K562 (cell line): ENCODE results near the gene S100A4. TPM values are rescaled to one million over a fixed set of nuclear protein-coding genes. Genes with fewer than 3 reads are reported as not detected.

ENCODE experiments used
- ARID2 ChIP-seq: fragments of 450-650 bp; IDR thresholded peaks from 2 replicates; pipeline ENCODE4 v1.6.1; 2017; ENCODE audit warnings: antibody characterized with exemption, mild to moderate bottlenecking
- CUX1 ChIP-seq: fragments of 200-800 bp; sonication (Bioruptor generic); IDR thresholded peaks from 2 replicates; pipeline ENCODE4 v1.6.1; 2016; ENCODE audit warnings: missing genetic modification characterization, missing compliant biosample characterization
- GTF2A2 ChIP-seq: IDR thresholded peaks from 2 replicates; pipeline ENCODE4 v1.6.1; 2016; ENCODE audit warnings: mild to moderate bottlenecking, missing genetic modification characterization, missing compliant biosample characterization
- JUND ChIP-seq, 2 experiments: IDR thresholded peaks; 2 replicates in 1 of 2; 3 replicates in 1 of 2; pipeline ENCODE4 v1.6.1; 2011; ENCODE audit warnings: borderline replicate concordance in 2 of 2, low read depth in 2 of 2, low read length in 2 of 2, improper control_type of control experiment in 1 of 2, missing biosample characterization in 1 of 2, missing genetic modification characterization in 1 of 2, missing genetic modification reagents in 1 of 2
- KDM4B ChIP-seq, 2 experiments: fragments of 450-650 bp in 1 of 2; sonication (generic) in 1 of 2; IDR thresholded peaks; 2 replicates each; pipeline ENCODE4 v1.6.1; 2016 to 2017; ENCODE audit warnings: borderline replicate concordance in 2 of 2, antibody characterized with exemption in 1 of 2, low read depth in 1 of 2, mild to moderate bottlenecking in 1 of 2
- KLF1 ChIP-seq: fragments of 450-650 bp; IDR thresholded peaks from 2 replicates; pipeline ENCODE4 v1.6.1; 2016; ENCODE audit warnings: missing genetic modification characterization, missing compliant biosample characterization
- MBD1 ChIP-seq: fragments of 250-450 bp; sonication (Bioruptor Pico); IDR thresholded peaks from 2 replicates; pipeline ENCODE4 v1.8.0; 2022; ENCODE audit warnings: inconsistent platforms
- MEF2A ChIP-seq: IDR thresholded peaks from 2 replicates; pipeline ENCODE4 v1.6.1; 2011; ENCODE audit warnings: low read depth, mild to moderate bottlenecking, low read length, moderate library complexity; ENCODE audit not compliant: control insufficient read depth
- PML ChIP-seq: IDR thresholded peaks from 2 replicates; pipeline ENCODE4 v1.6.1; 2012; ENCODE audit warnings: low read length, inconsistent platforms
- RAD21 ChIP-seq, 2 experiments: fragments of 250-450 bp in 1 of 2; fragments of 450-650 bp in 1 of 2; sonication (Bioruptor Pico) in 1 of 2; formaldehyde crosslinking in 1 of 2; IDR thresholded peaks in 1 of 2; conservative IDR thresholded peaks in 1 of 2; 2 replicates each; pipeline versions ENCODE4 v1.4.0 to v1.8.0; 2020 to 2022; ENCODE audit warnings: mild to moderate bottlenecking in 2 of 2, moderate library complexity in 1 of 2
- SAFB2 ChIP-seq: fragments of 200-400 bp; formaldehyde crosslinking; IDR thresholded peaks from 2 replicates; pipeline ENCODE4 v1.6.1; 2018; ENCODE audit warnings: borderline replicate concordance, low read length, low read depth, moderate library complexity; ENCODE audit not compliant: severe bottlenecking
- SMC3 ChIP-seq: conservative IDR thresholded peaks from 2 replicates; pipeline ENCODE4 v1.6.1; 2011; ENCODE audit warnings: low read depth, low read length, improper control_type of control experiment; ENCODE audit not compliant: insufficient read depth
- STAG1 ChIP-seq: sonication (generic); formaldehyde crosslinking; IDR thresholded peaks from 2 replicates; pipeline ENCODE4 v1.5.0; 2020; ENCODE audit warnings: missing genetic modification reagents, borderline replicate concordance
- TCF7 ChIP-seq: sonication (generic); IDR thresholded peaks from 2 replicates; pipeline ENCODE4 v1.6.1; 2016; ENCODE audit warnings: antibody characterized with exemption, borderline replicate concordance
- ZBTB34 ChIP-seq: fragments of 250-450 bp; sonication (Bioruptor Pico); IDR thresholded peaks from 2 replicates; pipeline ENCODE4 v1.8.0; 2021; ENCODE audit warnings: mild to moderate bottlenecking, moderate library complexity
- ZNF41 ChIP-seq: fragments of 250-450 bp; sonication (Bioruptor Pico); conservative IDR thresholded peaks from 2 replicates; pipeline ENCODE4 v1.4.0; 2020; ENCODE audit warnings: mild to moderate bottlenecking
- ZNF778 ChIP-seq: fragments of 450-650 bp; formaldehyde crosslinking; IDR thresholded peaks from 2 replicates; pipeline ENCODE4 v1.4.0; 2020; ENCODE audit warnings: mild to moderate bottlenecking, moderate library complexity
- polyA plus RNA-seq, 8 experiments: library from polyadenylated mRNA; depleted of rRNA in 4 of 8; stranded (reverse) in 5 of 8; unstranded in 3 of 8; fragments of >200 nt; fragmentation: Nextera tagmentation in 2 of 8; fragmentation: Illumina TruSeq in 1 of 8; extraction: Ambion mirVana in 2 of 8; extraction: Trizol in 1 of 8; gene quantifications; 2 replicates each; pipeline versions ENCODE4 v1.2.1 to v1.2.3, GENCODE V29; 2011 to 2014; ENCODE audit warnings: inconsistent platforms in 1 of 8, missing spikeins in 1 of 8
- total RNA-seq, 7 experiments: library from RNA; depleted of rRNA in 6 of 7; stranded (reverse); fragments of >200 nt in 6 of 7; fragmentation: Illumina TruSeq in 2 of 7; extraction: Trizol in 2 of 7; gene quantifications; 2 replicates each; pipeline versions ENCODE4 v1.2.1 to v1.2.3, GENCODE V29; 2011 to 2021; ENCODE audit warnings: low replicate concordance in 1 of 7

Gene S100A4
- total and polyA plus RNA-seq, 9 of the 15 experiments (the other 6 are each of a cell fraction or from before 2014, with no cell fraction given) = 3.7 to 20.1 (median 11.2) TPM

GRCh38 chr1:153494976-153495535 is 50.5 kb downstream of the S100A4 start (continued):
- TF ChIP-seq ZNF778 = no peak
- TF ChIP-seq KDM4B (IDR thresholded peaks at IDR 0.05; ENCODE audit: borderline replicate concordance in 2 of 2, low read depth in 1 of 2) = no peak
- no peak for TF ChIP-seq GTF2A2
- TF ChIP-seq ARID2 = peak; percentile 96
- no peak for TF ChIP-seq CUX1 (CRISPR knock-in tag)
- TF ChIP-seq SMC3 = peak; percentile 96
- no peak for TF ChIP-seq KLF1
- TF ChIP-seq SAFB2 = no peak
- TF ChIP-seq ZBTB34 (CRISPR knock-in tag) = no peak
- no peak for TF ChIP-seq PML
- TF ChIP-seq TCF7 = no peak
- no peak for TF ChIP-seq ZNF41 (CRISPR knock-in tag)
- TF ChIP-seq MEF2A = peak; percentile 62; the same call in 1 of the 2 replicates
- TF ChIP-seq JUND (IDR thresholded peaks at IDR 0.05; ENCODE audit: borderline replicate concordance, low read depth, low read length) = 0 out of 2 replicates have a peak, but pooled peaks have one; percentile 37
- no peak for TF ChIP-seq JUND (tag; IDR thresholded peaks at IDR 0.05; ENCODE audit: borderline replicate concordance, low read depth, low read length)
- TF ChIP-seq RAD21 (CRISPR knock-in tag; conservative IDR thresholded peaks at IDR 0.05 in 1 of 2, IDR thresholded peaks at IDR 0.05 in 1 of 2) = peak; percentile 93 to 98
- peak; percentile 94 for TF ChIP-seq STAG1 (CRISPR knock-in tag)
- no peak for TF ChIP-seq MBD1 (CRISPR knock-in tag)
